Mucosa of gallbladder (tissue), 1 donor: Measurements from ENCODE around the gene SKAP2. TPM values are rescaled to one million over a fixed set of nuclear protein-coding genes. Genes with fewer than 3 reads are reported as not detected.

Experiments
- DNase-seq: peaks from one replicate; pipeline ENCODE4 v3.0.0-alpha.2; 2020; ENCODE audit warnings: low spot score
- total RNA-seq: library from RNA; stranded (reverse); gene quantifications from one replicate; pipeline ENCODE4 v1.2.1, GENCODE V29; 2021
- donor health status: DM: no; HTN: no; CAD: no.

Gene SKAP2
- total RNA-seq, 1 donor from 2014 or later: 13.6 TPM

- DNase-seq: no peak
Observed at GRCh38 chr7:26637610-26638009, 226.8 kb downstream of the SKAP2 start.

GRCh38 chr7:26636808-26637207 lies 227.6 kb downstream of the SKAP2 start:
- no peak for DNase-seq

GRCh38 chr7:26633557-26633956 lies 230.8 kb downstream of the SKAP2 start:
- no peak for DNase-seq

- no peak for DNase-seq
Observed at GRCh38 chr7:26631601-26632000, 232.8 kb downstream of the SKAP2 start.

GRCh38 chr7:26630941-26631580 lies 233.3 kb downstream of the SKAP2 start:
- DNase-seq: no peak

GRCh38 chr7:26630361-26630760 lies 234.0 kb downstream of the SKAP2 start:
- DNase-seq: no peak

GRCh38 chr7:26629696-26630095 lies 234.7 kb downstream of the SKAP2 start:
- no peak for DNase-seq

- DNase-seq: no peak
Observed at GRCh38 chr7:26627891-26628341, 236.5 kb downstream of the SKAP2 start.

- no peak for DNase-seq
Observed at GRCh38 chr7:26627221-26627620, 237.2 kb downstream of the SKAP2 start.

GRCh38 chr7:26626687-26627086 lies 237.7 kb downstream of the SKAP2 start:
- DNase-seq: no peak

GRCh38 chr7:26626156-26626555 lies 238.2 kb downstream of the SKAP2 start:
- no peak for DNase-seq

GRCh38 chr7:26625286-26625685 lies 239.1 kb downstream of the SKAP2 start:
- DNase-seq: no peak

- DNase-seq: no peak
Observed at GRCh38 chr7:26624839-26625238, 239.6 kb downstream of the SKAP2 start.

GRCh38 chr7:26624431-26624830 lies 240.0 kb downstream of the SKAP2 start:
- DNase-seq: no peak

- no peak for DNase-seq
Observed at GRCh38 chr7:26620352-26620751, 244.0 kb downstream of the SKAP2 start.

GRCh38 chr7:26619348-26619984 lies 244.9 kb downstream of the SKAP2 start:
- DNase-seq: no peak

GRCh38 chr7:26618898-26619297 lies 245.5 kb downstream of the SKAP2 start:
- no peak for DNase-seq

GRCh38 chr7:26618449-26618848 lies 245.9 kb downstream of the SKAP2 start:
- no peak for DNase-seq

Other genes with a start within 250 kb of the SKAP2 start
- 0.40 TPM for gene HOXA1, start 231.4 kb upstream of the SKAP2 start, total RNA-seq
- gene HOXA2, start 238.1 kb upstream of the SKAP2 start, total RNA-seq: 0.52 TPM